Activated naive CD4-positive, alpha-beta T cell treated with anti-CD3 and anti-CD28 coated beads, Interleukin-2, amount 10 ng/mL, durations not matched to agents 7 days and 5 days (primary cell): ENCODE measurements around the gene KRT6B.
"Not testable (repeated sequence)": the region's sequence is repeated elsewhere in the genome, so short reads cannot be mapped to it uniquely, and the experiment has no call there.

Experiments used
- CTCF ChIA-PET: fragments of 350-600 bp; sonication (Branson Sonifier 250); formaldehyde crosslinking; loops from one replicate; lab custom pipeline; 2021; ENCODE audit warnings: antibody characterized with exemption; lab: Charles Lee
- DNase-seq: peaks from one replicate; pipeline ENCODE4 v3.0.0-alpha.2; 2020
- H3K27ac Mint-ChIP-seq: one replicate; pipeline ENCODE4 v1.8.0; 2021; ENCODE audit warnings: mild to moderate bottlenecking, moderate library complexity, mixed read lengths
- H3K27me3 Mint-ChIP-seq: one replicate; pipeline ENCODE4 v1.8.0; 2021; ENCODE audit warnings: mild to moderate bottlenecking, mixed read lengths
- H3K36me3 Mint-ChIP-seq: one replicate; pipeline ENCODE4 v1.8.0; 2021; ENCODE audit warnings: mixed read lengths
- H3K4me1 Mint-ChIP-seq: one replicate; pipeline ENCODE4 v1.8.0; 2021; ENCODE audit warnings: mixed read lengths
- H3K4me3 Mint-ChIP-seq: one replicate; pipeline ENCODE4 v1.8.0; 2021; ENCODE audit warnings: mild to moderate bottlenecking, moderate library complexity, mixed read lengths
- H3K9me3 Mint-ChIP-seq: one replicate; pipeline ENCODE4 v1.8.0; 2021; ENCODE audit warnings: mixed read lengths

KRT6B gene

GRCh38 chr12:52418576-52419110 is 33.3 kb downstream of the KRT6B start:
- no peaks in the 10 kb centered on the region for H3K36me3 Mint-ChIP-seq
- CTCF ChIA-PET, result interaction anchor here (1.2 kb wide), 1 partner anchor 461 kb away, joined by 3 read pairs; no protein-coding TSS in a partner anchor
- no peak for DNase-seq
- H3K9me3 Mint-ChIP-seq, result no peaks in the 10 kb centered on the region
- no peak overlapping the region for H3K27ac Mint-ChIP-seq
- H3K27me3 Mint-ChIP-seq, result peaks cover 28% of the 10 kb centered on the region
- no peaks in the 10 kb centered on the region for H3K4me1 Mint-ChIP-seq
- no peak overlapping the region for H3K4me3 Mint-ChIP-seq

GRCh38 chr12:52417740-52418139 is 34.2 kb downstream of the KRT6B start:
- Mint-ChIP-seq H3K36me3 (no peaks in the 10 kb centered on the region), H3K4me1 (no peaks in the 10 kb centered on the region), H3K4me3 (no peak overlapping the region), H3K27ac (no peak overlapping the region), H3K27me3 (peaks cover 23% of the 10 kb centered on the region), H3K9me3 (no peaks in the 10 kb centered on the region)
- no peak for DNase-seq
- CTCF ChIA-PET, result interaction anchor here (1.2 kb wide), 1 partner anchor 462 kb away, joined by 3 read pairs; no protein-coding TSS in a partner anchor

GRCh38 chr12:52416795-52417194 is 35.2 kb downstream of the KRT6B start:
- H3K36me3 Mint-ChIP-seq, result no peaks in the 10 kb centered on the region
- no peak overlapping the region for H3K27ac Mint-ChIP-seq
- H3K9me3 Mint-ChIP-seq, result no peaks in the 10 kb centered on the region
- no peak for DNase-seq
- no peak overlapping the region for H3K4me3 Mint-ChIP-seq
- peaks cover 20% of the 10 kb centered on the region for H3K27me3 Mint-ChIP-seq
- CTCF ChIA-PET, result no interaction called here
- H3K4me1 Mint-ChIP-seq, result no peaks in the 10 kb centered on the region

GRCh38 chr12:52415870-52416750 is 35.8 kb downstream of the KRT6B start:
- no peak for DNase-seq
- no peaks in the 10 kb centered on the region for H3K4me1 Mint-ChIP-seq
- H3K36me3 Mint-ChIP-seq, result no peaks in the 10 kb centered on the region
- CTCF ChIA-PET, result no interaction called here
- no peak overlapping the region for H3K4me3 Mint-ChIP-seq
- no peak overlapping the region for H3K27ac Mint-ChIP-seq
- H3K9me3 Mint-ChIP-seq, result no peaks in the 10 kb centered on the region
- peaks cover 13% of the 10 kb centered on the region for H3K27me3 Mint-ChIP-seq

GRCh38 chr12:52414936-52415335 is 37.0 kb downstream of the KRT6B start:
- H3K4me1 Mint-ChIP-seq, result no peaks in the 10 kb centered on the region
- H3K4me3 Mint-ChIP-seq, result no peak overlapping the region
- no peaks in the 10 kb centered on the region for H3K36me3 Mint-ChIP-seq
- CTCF ChIA-PET, result no interaction called here
- no peaks in the 10 kb centered on the region for H3K9me3 Mint-ChIP-seq
- H3K27me3 Mint-ChIP-seq, result peaks cover 13% of the 10 kb centered on the region
- DNase-seq, result no peak
- no peak overlapping the region for H3K27ac Mint-ChIP-seq

GRCh38 chr12:52413782-52414345 is 38.1 kb downstream of the KRT6B start:
- Mint-ChIP-seq H3K4me1 (no peaks in the 10 kb centered on the region), H3K27me3 (peaks cover 13% of the 10 kb centered on the region), H3K4me3 (no peak overlapping the region), H3K36me3 (no peaks in the 10 kb centered on the region), H3K9me3 (no peaks in the 10 kb centered on the region), H3K27ac (no peak overlapping the region)
- no peak for DNase-seq
- CTCF ChIA-PET, result interaction anchor here (0.8 kb wide), 1 partner anchor 25 kb away, joined by 3 read pairs; no protein-coding TSS in a partner anchor

GRCh38 chr12:52413202-52413601 is 38.7 kb downstream of the KRT6B start:
- DNase-seq, result no peak
- no peak overlapping the region for H3K27ac Mint-ChIP-seq
- H3K4me3 Mint-ChIP-seq, result no peak overlapping the region
- H3K36me3 Mint-ChIP-seq, result no peaks in the 10 kb centered on the region
- H3K9me3 Mint-ChIP-seq, result no peaks in the 10 kb centered on the region
- CTCF ChIA-PET, result no interaction called here
- H3K4me1 Mint-ChIP-seq, result no peaks in the 10 kb centered on the region
- peaks cover 13% of the 10 kb centered on the region for H3K27me3 Mint-ChIP-seq

- no peaks in the 10 kb centered on the region for H3K9me3 Mint-ChIP-seq
- no peak overlapping the region for H3K27ac Mint-ChIP-seq
- peaks cover 17% of the 10 kb centered on the region for H3K27me3 Mint-ChIP-seq
- H3K36me3 Mint-ChIP-seq, result no peaks in the 10 kb centered on the region
- CTCF ChIA-PET, result interaction anchor here (0.6 kb wide), 1 partner anchor 728 kb away, joined by 3 read pairs; no protein-coding TSS in a partner anchor
- no peak for DNase-seq
- H3K4me3 Mint-ChIP-seq, result no peak overlapping the region
- H3K4me1 Mint-ChIP-seq, result no peaks in the 10 kb centered on the region
Measured at GRCh38 chr12:52411815-52412214, 40.1 kb downstream of the KRT6B start.

- DNase-seq, H3K4me3 Mint-ChIP-seq, H3K27ac Mint-ChIP-seq, H3K36me3 Mint-ChIP-seq, H3K4me1 Mint-ChIP-seq, CTCF ChIA-PET, H3K9me3 Mint-ChIP-seq: not testable (repeated sequence)
- peaks cover 14% of the 10 kb centered on the region for H3K27me3 Mint-ChIP-seq
Measured at GRCh38 chr12:52410589-52411248, 41.2 kb downstream of the KRT6B start.

GRCh38 chr12:52407918-52408317 is 44.0 kb downstream of the KRT6B start:
- no peak overlapping the region for H3K4me3 Mint-ChIP-seq

GRCh38 chr12:52405922-52406385 is 46.0 kb downstream of the KRT6B start, which contains the start of gene KRT82:
TSS of gene KRT82 (minus strand) at chr12:52406335. CDS start at chr12:52406277, 58 bp downstream.
- no peaks in the 10 kb centered on the region for H3K9me3 Mint-ChIP-seq
- no peak for DNase-seq
- no peak within 1 kb of the TSS for H3K27ac Mint-ChIP-seq
- CTCF ChIA-PET, result interaction anchor here (0.8 kb wide), 1 partner anchor 12 kb away, joined by 3 read pairs; no protein-coding TSS in a partner anchor
- H3K4me1 Mint-ChIP-seq, result no peaks in the 10 kb centered on the region
- H3K4me3 Mint-ChIP-seq, result no peak within 1 kb of the TSS
- H3K36me3 Mint-ChIP-seq, result no peaks in the 10 kb centered on the region
- peaks cover 21% of the 10 kb centered on the region for H3K27me3 Mint-ChIP-seq

More at GRCh38 chr12:52407918-52408317, 44.0 kb downstream of the KRT6B start:
- Mint-ChIP-seq H3K4me1 (no peaks in the 10 kb centered on the region), H3K9me3 (no peaks in the 10 kb centered on the region), H3K36me3 (no peaks in the 10 kb centered on the region), H3K27me3 (peaks cover 11% of the 10 kb centered on the region), H3K27ac (no peak overlapping the region)
- DNase-seq, result no peak
- CTCF ChIA-PET, result no interaction called here

GRCh38 chr12:52404951-52405350 is 47.0 kb downstream of the KRT6B start:
- CTCF ChIA-PET, result interaction anchor here (1.3 kb wide), 1 partner anchor 475 kb away, joined by 3 read pairs; no protein-coding TSS in a partner anchor
- no peak for DNase-seq
- H3K36me3 Mint-ChIP-seq, result no peaks in the 10 kb centered on the region
- peaks cover 26% of the 10 kb centered on the region for H3K27me3 Mint-ChIP-seq
- no peak overlapping the region for H3K27ac Mint-ChIP-seq
- H3K4me1 Mint-ChIP-seq, result no peaks in the 10 kb centered on the region
- H3K4me3 Mint-ChIP-seq, result no peak overlapping the region
- H3K9me3 Mint-ChIP-seq, result no peaks in the 10 kb centered on the region

- Mint-ChIP-seq H3K4me1 (no peaks in the 10 kb centered on the region), H3K4me3 (no peak overlapping the region), H3K27me3 (peaks cover 29% of the 10 kb centered on the region), H3K9me3 (no peaks in the 10 kb centered on the region), H3K36me3 (no peaks in the 10 kb centered on the region), H3K27ac (no peak overlapping the region)
- DNase-seq, result no peak
- CTCF ChIA-PET, result interaction anchor here (0.7 to 1.2 kb wide), 2 partner anchors 91 to 470 kb away, joined by 3 read pairs; no protein-coding TSS in a partner anchor
Measured at GRCh38 chr12:52403561-52403960, 48.4 kb downstream of the KRT6B start.
